Mesenteric fat pad (tissue), 1 donor: Measurements from ENCODE around the gene PCDHGA9. TPM values are rescaled to one million over a fixed set of nuclear protein-coding genes. Genes with fewer than 3 reads are reported as not detected.
A peak's percentile ranks its signal among the peaks of the same experiment; 100 is the strongest.
"Not testable (repeated sequence)": the region's sequence is repeated elsewhere in the genome, so short reads cannot be mapped to it uniquely, and the experiment has no call there.

Experiments used
- DNase-seq: peaks from one replicate; pipeline ENCODE4 v3.0.0-alpha.2; 2020; ENCODE audit warnings: low spot score
- total RNA-seq: library from RNA; stranded (reverse); fragmentation: NEBNext Ultra II Directional; extraction: Animal tissue kit (Norgen Biotek cat#: 25700); gene quantifications from one replicate; pipeline ENCODE4 v1.2.1, GENCODE V29; 2021
- donor health status: DM: yes; HTN: yes; CAD: no.

Gene PCDHGA9
- total RNA-seq, 1 donor from 2014 or later, result 3.9 TPM

- DNase-seq, result peak; percentile 87
These were observed 11.0 kb downstream of the PCDHGA9 start for GRCh38 chr5:141413540-141414069.

DNA sequence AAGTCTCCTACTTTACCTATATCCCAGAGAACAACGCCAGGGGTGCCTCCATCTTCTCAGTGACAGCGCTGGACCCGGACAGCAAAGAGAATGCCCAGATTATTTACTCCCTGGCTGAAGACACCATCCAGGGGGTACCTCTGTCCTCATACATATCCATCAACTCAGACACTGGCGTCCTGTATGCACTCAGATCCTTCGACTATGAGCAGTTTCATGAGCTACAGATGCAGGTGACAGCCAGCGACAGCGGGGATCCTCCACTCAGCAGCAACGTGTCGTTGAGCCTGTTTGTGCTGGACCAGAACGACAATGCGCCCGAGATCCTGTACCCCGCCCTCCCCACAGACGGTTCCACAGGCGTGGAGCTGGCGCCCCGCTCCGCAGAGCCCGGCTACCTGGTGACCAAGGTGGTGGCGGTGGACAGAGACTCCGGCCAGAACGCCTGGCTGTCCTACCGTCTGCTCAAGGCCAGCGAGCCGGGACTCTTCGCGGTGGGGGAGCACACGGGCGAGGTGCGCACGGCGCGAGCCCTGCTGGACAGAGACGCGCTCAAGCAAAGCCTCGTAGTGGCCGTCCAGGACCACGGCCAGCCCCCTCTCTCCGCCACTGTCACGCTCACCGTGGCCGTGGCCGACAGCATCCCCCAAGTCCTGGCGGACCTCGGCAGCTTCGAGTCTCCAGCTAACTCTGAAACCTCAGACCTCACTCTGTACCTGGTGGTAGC is 12.1 kb downstream of the PCDHGA9 start:
- peak; percentile 60 for DNase-seq

DNA sequence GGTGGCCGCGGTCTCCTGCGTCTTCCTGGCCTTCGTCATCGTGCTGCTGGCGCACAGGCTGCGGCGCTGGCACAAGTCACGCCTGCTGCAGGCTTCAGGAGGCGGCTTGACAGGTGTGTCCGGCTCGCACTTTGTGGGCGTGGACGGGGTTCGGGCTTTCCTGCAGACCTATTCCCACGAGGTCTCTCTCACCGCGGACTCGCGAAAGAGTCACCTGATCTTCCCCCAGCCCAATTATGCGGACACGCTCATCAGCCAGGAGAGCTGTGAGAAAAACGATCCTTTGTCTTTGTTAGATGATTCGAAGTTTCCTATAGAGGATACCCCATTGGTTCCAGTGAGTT is 12.7 kb downstream of the PCDHGA9 start:
- DNase-seq, result not testable (repeated sequence)

GRCh38 chr5:141417494-141418172 is 15.1 kb downstream of the PCDHGA9 start, which contains the start of gene PCDHGB7:
Gene PCDHGB7, plus strand, starts transcription at chr5:141417677. Its CDS starts 183 bp downstream, at chr5:141417860.
- DNase-seq, result peak; percentile 87

DNA sequence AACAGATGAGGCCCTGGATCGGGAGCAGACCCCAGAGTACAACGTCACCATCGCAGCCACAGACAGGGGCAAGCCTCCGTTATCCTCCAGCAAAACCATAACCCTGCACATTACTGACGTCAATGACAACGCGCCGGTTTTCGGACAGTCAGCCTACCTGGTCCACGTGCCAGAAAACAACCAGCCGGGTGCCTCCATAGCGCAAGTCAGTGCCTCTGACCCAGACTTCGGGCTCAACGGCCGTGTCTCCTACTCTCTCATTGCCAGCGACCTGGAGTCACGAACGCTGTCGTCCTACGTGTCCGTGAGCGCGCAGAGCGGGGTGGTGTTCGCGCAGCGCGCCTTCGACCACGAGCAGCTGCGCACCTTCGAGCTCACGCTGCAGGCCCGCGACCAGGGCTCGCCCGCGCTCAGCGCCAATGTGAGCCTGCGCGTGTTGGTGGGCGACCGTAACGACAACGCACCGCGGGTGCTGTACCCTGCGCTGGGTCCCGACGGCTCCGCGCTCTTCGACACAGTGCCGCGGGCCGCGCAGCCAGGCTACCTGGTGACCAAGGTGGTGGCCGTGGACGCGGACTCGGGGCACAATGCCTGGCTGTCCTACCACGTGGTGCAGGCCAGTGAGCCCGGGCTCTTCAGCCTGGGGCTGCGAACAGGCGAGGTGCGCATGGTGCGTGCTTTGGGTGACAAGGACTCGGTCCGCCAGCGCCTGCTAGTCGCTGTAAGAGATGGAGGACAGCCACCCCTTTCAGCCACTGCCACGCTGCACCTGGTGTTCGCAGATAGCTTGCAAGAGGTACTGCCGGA is 16.7 kb downstream of the PCDHGA9 start:
- DNase-seq, result no peak

GRCh38 chr5:141420855-141421488 is 18.4 kb downstream of the PCDHGA9 start, which contains the start of gene PCDHGA11:
Gene PCDHGA11, plus strand, starts transcription at chr5:141421051. Its CDS starts 177 bp downstream, at chr5:141421228.
- DNase-seq, result no peak

- DNase-seq, result no peak
These were observed 18.9 kb downstream of the PCDHGA9 start for GRCh38 chr5:141421489-141421855.

GRCh38 chr5:141422742-141423291 is 20.2 kb downstream of the PCDHGA9 start:
- DNase-seq, result no peak

- DNase-seq, result no peak
These were observed 25.3 kb downstream of the PCDHGA9 start for GRCh38 chr5:141427783-141428426.

- no peak for DNase-seq
These were observed 27.9 kb downstream of the PCDHGA9 start, which contains the start of gene PCDHGA12 for GRCh38 chr5:141430332-141431113. Gene PCDHGA12, plus strand, starts transcription at chr5:141430507. Its CDS starts 253 bp downstream, at chr5:141430760.

GRCh38 chr5:141431286-141431685 is 28.7 kb downstream of the PCDHGA9 start:
- DNase-seq, result no peak

DNA sequence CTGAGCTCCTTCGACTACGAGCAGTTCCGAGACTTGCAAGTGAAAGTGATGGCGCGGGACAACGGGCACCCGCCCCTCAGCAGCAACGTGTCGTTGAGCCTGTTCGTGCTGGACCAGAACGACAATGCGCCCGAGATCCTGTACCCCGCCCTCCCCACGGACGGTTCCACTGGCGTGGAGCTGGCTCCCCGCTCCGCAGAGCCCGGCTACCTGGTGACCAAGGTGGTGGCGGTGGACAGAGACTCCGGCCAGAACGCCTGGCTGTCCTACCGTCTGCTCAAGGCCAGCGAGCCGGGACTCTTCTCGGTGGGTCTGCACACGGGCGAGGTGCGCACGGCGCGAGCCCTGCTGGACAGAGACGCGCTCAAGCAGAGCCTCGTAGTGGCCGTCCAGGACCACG is 29.7 kb downstream of the PCDHGA9 start:
- DNase-seq, result not testable (repeated sequence)

GRCh38 chr5:141432726-141433125 is 30.1 kb downstream of the PCDHGA9 start:
- DNase-seq, result not testable (repeated sequence)

DNA sequence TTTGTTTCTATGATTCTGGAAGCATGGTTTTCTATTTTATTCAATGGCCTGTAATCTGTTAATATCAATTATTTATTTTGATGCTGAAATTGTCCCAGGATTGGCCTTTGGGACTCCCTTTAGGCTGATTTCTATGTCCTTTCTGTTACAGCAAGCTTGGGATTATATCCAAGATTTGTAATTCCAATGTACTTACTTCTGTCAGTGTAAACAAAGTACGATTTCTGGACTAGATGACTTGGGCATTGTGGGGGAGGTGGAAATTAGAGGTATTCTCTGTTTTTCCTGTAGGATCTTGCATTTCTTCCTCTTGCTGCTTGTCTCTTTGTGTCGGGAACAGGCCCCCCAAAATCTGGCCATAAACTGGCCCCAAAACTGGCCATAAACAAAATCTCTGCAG is 31.4 kb downstream of the PCDHGA9 start:
- no peak for DNase-seq

- no peak for DNase-seq
These were observed 34.6 kb downstream of the PCDHGA9 start for GRCh38 chr5:141437221-141437620.

DNA sequence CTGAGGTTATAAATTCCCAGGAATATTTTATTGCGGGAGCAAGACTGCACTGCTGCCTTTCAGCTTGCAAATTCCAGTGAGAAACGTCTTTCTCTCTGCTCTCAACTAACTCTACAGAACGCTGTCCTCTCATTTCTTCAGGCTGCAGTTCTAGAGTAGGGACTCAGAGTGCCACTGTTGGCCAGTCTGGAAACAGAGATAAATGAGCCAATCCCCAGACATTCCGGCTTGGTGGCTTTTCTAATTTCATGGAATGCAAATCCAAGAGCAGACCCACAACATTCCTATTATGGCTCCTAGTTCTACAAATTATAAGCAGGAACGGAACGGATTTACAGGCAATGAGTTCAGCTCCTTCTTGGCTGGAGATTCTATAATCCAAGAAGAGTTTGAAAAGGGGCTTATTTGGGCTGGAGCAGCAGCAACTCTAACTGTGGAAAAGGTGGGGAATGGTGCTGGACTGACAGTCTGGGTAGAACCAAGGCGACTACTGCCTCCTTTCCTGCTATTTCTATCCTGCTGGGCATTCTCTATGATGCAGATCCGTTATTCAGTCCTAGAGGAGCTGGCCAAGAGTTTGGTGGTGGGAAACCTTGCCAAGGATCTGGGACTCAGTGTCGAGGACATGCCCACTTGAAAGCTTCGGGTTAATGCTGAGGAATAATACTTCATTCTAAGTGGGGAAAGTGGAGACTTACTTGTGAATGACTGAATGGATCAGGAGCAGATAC is 37.0 kb downstream of the PCDHGA9 start:
- no peak for DNase-seq

DNA sequence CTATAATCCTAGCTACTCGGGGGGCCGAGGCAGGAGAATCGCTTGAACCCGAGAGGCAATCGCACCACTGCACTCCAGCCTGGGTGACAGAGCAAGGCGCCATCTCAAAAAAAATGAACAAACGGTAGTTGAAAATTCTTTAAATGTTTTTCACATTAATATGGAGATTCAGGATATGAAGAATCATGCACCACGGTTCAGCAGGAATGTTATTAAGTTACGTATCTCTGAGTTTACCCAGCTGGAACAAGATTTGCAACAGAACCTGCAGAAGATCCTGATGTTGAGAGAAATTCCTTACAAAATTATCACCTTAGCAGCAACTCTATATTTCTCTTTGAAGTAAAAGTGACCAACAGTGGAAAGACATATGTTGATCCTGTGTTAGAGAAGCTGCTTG is 37.8 kb downstream of the PCDHGA9 start:
- DNase-seq, result no peak

DNA sequence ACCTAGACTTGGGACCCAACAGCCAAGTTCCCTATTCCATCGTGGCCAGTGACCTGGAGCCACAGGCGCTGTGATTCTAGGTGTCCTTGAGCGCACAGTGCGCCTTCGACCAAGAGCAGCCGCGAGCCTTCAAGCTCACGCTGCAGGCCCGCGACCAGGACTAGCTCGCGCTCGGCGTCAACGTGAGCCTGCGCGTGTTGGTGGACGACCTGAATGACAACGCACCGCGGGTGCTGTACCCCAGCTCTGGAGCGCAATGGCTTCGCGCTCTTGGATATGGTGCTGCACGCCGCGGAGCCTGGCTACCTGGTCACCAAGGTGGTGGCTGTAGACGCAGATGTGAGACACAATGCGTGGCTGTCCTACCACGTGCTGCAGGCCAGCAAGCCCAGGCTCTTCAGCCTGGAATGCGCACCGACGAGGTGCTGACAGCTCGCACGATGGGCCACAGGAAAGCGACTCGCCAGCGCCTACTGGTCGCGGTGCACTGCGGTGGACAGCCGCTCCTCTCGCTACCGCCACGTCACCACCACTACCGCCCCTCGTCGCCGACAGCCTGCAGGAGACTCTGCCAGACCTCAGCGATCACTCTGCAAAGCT is 39.1 kb downstream of the PCDHGA9 start:
- no peak for DNase-seq
